Muscle layer of duodenum (tissue), 2 donors: ENCODE results near the gene FAM229B.

ENCODE experiments used
- H3K27ac ChIP-seq: one replicate; pipeline ENCODE4 v1.7.0; 2013; ENCODE audit warnings: mild to moderate bottlenecking, low read length
- H3K27me3 ChIP-seq: one replicate; pipeline ENCODE4 v1.7.0; 2013; ENCODE audit warnings: low read depth, mild to moderate bottlenecking, control low read depth, low read length
- H3K36me3 ChIP-seq, 2 donors: one replicate each; pipeline ENCODE4 v1.7.0; 2013; ENCODE audit warnings: low read length in 2 of 2, control low read depth in 1 of 2, mild to moderate bottlenecking in 1 of 2; ENCODE audit not compliant: insufficient read depth in 2 of 2, control insufficient read depth in 1 of 2
- H3K4me1 ChIP-seq, 2 donors: one replicate each; pipeline ENCODE4 v1.7.0; 2013; ENCODE audit warnings: low read length in 2 of 2, mild to moderate bottlenecking in 2 of 2, control low read depth in 1 of 2, moderate library complexity in 1 of 2; ENCODE audit not compliant: insufficient read depth in 2 of 2, control insufficient read depth in 1 of 2
- H3K4me3 ChIP-seq, 2 donors: one replicate each; pipeline ENCODE4 v1.7.0; 2013; ENCODE audit warnings: low read length in 2 of 2, low read depth in 1 of 2, mild to moderate bottlenecking in 1 of 2
- H3K9me3 ChIP-seq, 2 donors: one replicate each; pipeline ENCODE4 v1.7.0; 2013; ENCODE audit warnings: low read length in 2 of 2, control low read depth in 1 of 2, mild to moderate bottlenecking in 1 of 2; ENCODE audit not compliant: control insufficient read depth in 1 of 2
- donor health status: healthy.

The FAM229B gene

GRCh38 chr6:112113918-112114317 lies 26.5 kb downstream of the FAM229B start:
- no peak overlapping the region for H3K27ac ChIP-seq
- no peaks in the 10 kb centered on the region for H3K27me3 ChIP-seq
- no peaks in the 10 kb centered on the region for H3K9me3 ChIP-seq
- peaks cover 19 to 62% of the 10 kb centered on the region in 2 donors for H3K36me3 ChIP-seq
- no peak overlapping the region for H3K4me3 ChIP-seq
- H3K4me1 ChIP-seq = peaks cover 0 to 37% of the 10 kb centered on the region in 2 donors

DNA sequence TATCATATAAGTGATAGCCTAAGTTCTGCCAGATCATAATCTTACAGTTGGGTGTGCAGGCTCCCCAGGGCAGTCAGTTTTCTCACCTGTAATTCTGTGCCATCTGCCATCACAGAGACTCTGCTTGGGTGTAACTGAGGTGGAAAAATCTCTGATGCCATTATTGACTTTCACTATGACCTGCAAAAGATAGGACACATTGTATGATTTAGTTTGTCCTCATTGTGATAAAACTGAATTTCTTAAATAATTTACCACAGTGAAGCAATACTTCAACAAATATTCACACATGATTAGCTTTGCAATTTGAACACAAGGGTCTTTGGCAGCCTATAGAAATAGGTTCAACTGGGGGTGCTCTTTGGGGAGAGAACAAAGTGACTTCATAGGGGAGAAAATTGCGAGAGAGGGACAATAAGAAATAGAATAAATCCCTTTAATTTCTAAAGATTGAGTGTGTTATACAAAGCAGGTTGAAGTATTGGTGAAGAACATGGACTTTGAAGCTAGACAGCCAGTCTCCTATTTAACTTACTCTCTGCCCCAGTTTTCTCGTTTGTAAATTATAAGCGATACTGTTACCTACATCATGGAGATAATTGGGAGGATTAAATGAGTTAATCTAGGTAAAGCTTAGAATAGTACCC lies 27.3 kb downstream of the FAM229B start:
- Histone ChIP-seq H3K9me3 (no peaks in the 10 kb centered on the region), H3K4me1 (peaks cover 0 to 37% of the 10 kb centered on the region in 2 donors), H3K4me3 (no peak overlapping the region), H3K27me3 (no peaks in the 10 kb centered on the region), H3K27ac (no peak overlapping the region), H3K36me3 (peaks cover 24 to 70% of the 10 kb centered on the region in 2 donors)

GRCh38 chr6:112116221-112116620 lies 28.8 kb downstream of the FAM229B start:
- no peak overlapping the region for H3K4me3 ChIP-seq
- H3K9me3 ChIP-seq = no peaks in the 10 kb centered on the region
- H3K27me3 ChIP-seq = no peaks in the 10 kb centered on the region
- H3K4me1 ChIP-seq = peaks cover 0 to 25% of the 10 kb centered on the region in 2 donors
- H3K36me3 ChIP-seq = peaks cover 30 to 84% of the 10 kb centered on the region in 2 donors
- no peak overlapping the region for H3K27ac ChIP-seq

DNA sequence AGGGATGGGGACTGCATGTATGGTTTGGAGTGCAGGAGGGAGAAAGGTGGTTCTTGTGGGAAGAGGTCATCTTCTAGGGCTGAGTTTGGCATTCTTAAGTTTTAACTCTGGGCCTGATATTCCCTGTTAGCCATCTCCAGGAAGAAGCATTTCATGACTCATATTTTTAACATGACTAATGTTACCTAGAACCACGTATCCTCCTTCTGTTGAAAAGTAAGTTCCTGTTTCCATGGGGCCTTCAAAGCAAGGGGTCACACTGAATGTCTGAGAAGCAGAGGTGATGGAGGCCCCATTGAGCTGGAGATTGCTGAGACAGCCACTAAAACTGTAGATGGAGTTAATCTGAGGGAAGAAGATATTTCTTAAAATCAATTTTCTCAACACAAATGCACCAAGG lies 30.2 kb downstream of the FAM229B start:
- H3K27me3 ChIP-seq = no peaks in the 10 kb centered on the region
- peaks cover 30 to 83% of the 10 kb centered on the region in 2 donors for H3K36me3 ChIP-seq
- H3K27ac ChIP-seq = no peak overlapping the region

DNA sequence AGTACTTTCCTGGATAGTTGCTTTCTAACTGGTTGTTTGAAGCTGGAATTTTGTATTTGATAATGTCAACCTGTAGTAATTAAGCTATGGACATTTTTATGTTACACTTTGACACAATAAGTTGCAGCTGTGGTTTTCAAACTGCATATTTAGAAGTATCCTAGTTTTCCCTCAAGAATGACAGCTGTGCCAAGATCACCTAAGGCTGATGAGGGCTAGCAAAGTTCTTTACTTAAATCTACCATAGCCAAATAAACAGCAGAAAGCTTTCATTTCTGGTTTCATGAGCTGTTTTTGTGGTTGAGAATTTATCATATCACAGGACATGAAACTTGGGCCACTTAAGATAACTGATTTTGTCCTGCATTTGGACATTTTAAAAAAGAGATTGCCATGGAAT lies 30.6 kb downstream of the FAM229B start:
- no peak overlapping the region for H3K4me3 ChIP-seq
- H3K36me3 ChIP-seq = peaks cover 30 to 82% of the 10 kb centered on the region in 2 donors
- H3K27ac ChIP-seq = no peak overlapping the region
- no peaks in the 10 kb centered on the region for H3K27me3 ChIP-seq
- peaks cover 0 to 17% of the 10 kb centered on the region in 2 donors for H3K4me1 ChIP-seq
- H3K9me3 ChIP-seq = no peaks in the 10 kb centered on the region

More for the DNA sequence above, 30.2 kb downstream of the FAM229B start:
- no peak overlapping the region for H3K4me3 ChIP-seq
- peaks cover 0 to 22% of the 10 kb centered on the region in 2 donors for H3K4me1 ChIP-seq
- H3K9me3 ChIP-seq = no peaks in the 10 kb centered on the region

- Histone ChIP-seq H3K4me1 (no peaks in the 10 kb centered on the region), H3K4me3 (no peak overlapping the region), H3K36me3 (peaks cover 31 to 77% of the 10 kb centered on the region in 2 donors), H3K27me3 (no peaks in the 10 kb centered on the region), H3K9me3 (no peaks in the 10 kb centered on the region), H3K27ac (no peak overlapping the region)
Observed at GRCh38 chr6:112122756-112123155, 35.4 kb downstream of the FAM229B start.

- Histone ChIP-seq H3K27me3 (no peaks in the 10 kb centered on the region), H3K9me3 (no peaks in the 10 kb centered on the region), H3K4me1 (no peaks in the 10 kb centered on the region), H3K36me3 (peaks cover 32 to 78% of the 10 kb centered on the region in 2 donors), H3K27ac (no peak overlapping the region), H3K4me3 (no peak overlapping the region)
Observed at GRCh38 chr6:112123982-112124381, 36.6 kb downstream of the FAM229B start.

GRCh38 chr6:112128208-112128607 lies 40.8 kb downstream of the FAM229B start:
- no peaks in the 10 kb centered on the region for H3K27me3 ChIP-seq
- peaks cover 34 to 81% of the 10 kb centered on the region in 2 donors for H3K36me3 ChIP-seq
- H3K9me3 ChIP-seq = no peaks in the 10 kb centered on the region
- H3K27ac ChIP-seq = no peak overlapping the region
- H3K4me1 ChIP-seq = no peaks in the 10 kb centered on the region
- H3K4me3 ChIP-seq = no peak overlapping the region

DNA sequence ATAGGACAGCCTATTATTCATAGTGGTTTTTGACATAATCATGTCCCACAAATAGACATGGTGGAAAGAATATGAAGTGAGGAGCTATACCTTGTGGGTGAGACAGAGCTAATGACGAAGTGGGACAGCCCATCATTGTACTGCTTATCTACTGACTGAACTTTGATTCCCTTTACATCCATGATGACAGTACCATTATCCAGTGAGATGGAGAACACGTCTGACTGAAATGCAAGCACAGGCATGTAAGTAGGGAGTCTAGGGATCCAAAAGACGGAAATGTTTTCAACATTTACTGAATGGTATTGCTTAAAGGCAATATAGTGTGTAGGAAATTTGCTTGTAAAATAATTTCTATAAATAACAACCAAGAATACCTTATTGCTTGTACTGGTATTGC lies 43.5 kb downstream of the FAM229B start:
- H3K36me3 ChIP-seq = peaks cover 41 to 89% of the 10 kb centered on the region in 2 donors
- H3K4me1 ChIP-seq = no peaks in the 10 kb centered on the region
- no peak overlapping the region for H3K27ac ChIP-seq
- no peak overlapping the region for H3K4me3 ChIP-seq
- no peaks in the 10 kb centered on the region for H3K27me3 ChIP-seq
- no peaks in the 10 kb centered on the region for H3K9me3 ChIP-seq

DNA sequence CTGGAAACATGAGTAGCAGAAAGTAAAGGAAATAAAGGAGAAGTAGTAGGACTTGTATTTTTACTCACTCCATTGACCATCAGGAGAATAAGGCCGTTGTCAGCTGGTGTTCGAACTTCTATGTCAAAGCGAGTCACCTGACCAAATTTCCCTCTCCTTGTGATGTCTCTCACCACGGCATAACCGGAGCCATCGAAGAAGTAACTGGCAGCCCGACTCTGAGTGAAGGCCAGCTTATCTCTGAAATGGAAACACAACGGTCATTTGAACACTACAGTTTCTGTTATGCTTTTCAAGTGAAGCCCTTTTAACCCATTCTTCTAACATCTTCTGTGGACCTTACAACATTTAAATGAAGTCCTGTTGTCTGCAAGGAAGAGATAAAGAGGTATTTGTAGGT lies 51.7 kb downstream of the FAM229B start:
- H3K9me3 ChIP-seq = no peaks in the 10 kb centered on the region
- H3K27ac ChIP-seq = no peak overlapping the region
- H3K36me3 ChIP-seq = peaks cover 56 to 85% of the 10 kb centered on the region in 2 donors
- no peaks in the 10 kb centered on the region for H3K27me3 ChIP-seq
- H3K4me1 ChIP-seq = no peaks in the 10 kb centered on the region
- H3K4me3 ChIP-seq = no peak overlapping the region

DNA sequence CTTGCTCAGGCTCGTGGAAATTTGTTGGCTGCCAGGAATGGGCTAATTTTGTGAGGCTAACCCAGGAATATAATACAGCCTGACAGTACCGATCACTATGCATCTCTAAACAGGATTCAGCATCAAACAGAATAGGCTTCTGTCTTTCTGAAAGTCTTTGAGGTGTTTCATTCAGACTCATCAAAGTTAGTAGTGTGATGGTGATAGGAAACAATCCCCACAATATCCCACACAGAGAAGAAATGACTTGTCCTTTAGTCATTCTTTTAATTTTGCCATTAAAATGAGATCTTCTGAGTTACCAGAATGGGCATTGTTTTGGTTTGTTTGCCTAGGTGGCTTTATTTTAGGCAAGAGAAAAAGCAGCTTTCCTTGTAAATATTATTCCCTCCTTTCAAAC lies 54.3 kb downstream of the FAM229B start:
- H3K27ac ChIP-seq = no peak overlapping the region
- H3K4me3 ChIP-seq = no peak overlapping the region
- H3K9me3 ChIP-seq = no peaks in the 10 kb centered on the region
- peaks cover 0 to 4% of the 10 kb centered on the region in 2 donors for H3K4me1 ChIP-seq
- peaks cover 55 to 68% of the 10 kb centered on the region in 2 donors for H3K36me3 ChIP-seq
- no peaks in the 10 kb centered on the region for H3K27me3 ChIP-seq
